Measurements from ENCODE around the gene URI1. TPM values are rescaled to one million over a fixed set of nuclear protein-coding genes. Genes with fewer than 3 reads are reported as not detected.

The URI1 gene
- total RNA-seq, 1 experiment from 2014 or later: 68.9 TPM

- TF ChIP-seq CTCF (IDR thresholded peaks at IDR 0.05; ENCODE audit: unreplicated experiment): no peak
- POLR2A ChIA-PET: interaction anchor here (1.4 kb wide), 1 partner anchor 13 kb away, joined by 3 read pairs; no protein-coding TSS in a partner anchor
- no TSS peak for BruUV-seq (replicated peaks)
- H3K4me3 Mint-ChIP-seq (ENCODE audit: unreplicated experiment): no peak overlapping the region
- no peaks in the 10 kb centered on the region for H3K9me3 Mint-ChIP-seq (ENCODE audit: unreplicated experiment)
- no peaks in the 10 kb centered on the region for H3K27me3 Mint-ChIP-seq (ENCODE audit: insufficient read depth, unreplicated experiment)
- no peak overlapping the region for H3K27ac Mint-ChIP-seq (ENCODE audit: low read depth, unreplicated experiment)
- H3K4me1 Mint-ChIP-seq (ENCODE audit: insufficient read depth, unreplicated experiment): peaks cover 19% of the 10 kb centered on the region
- no peak for DNase-seq (ENCODE audit: unreplicated experiment)
- intact Hi-C loops (cut with micrococcal nuclease): no loop called here
- CTCF ChIA-PET: interaction anchor here (0.6 to 1.1 kb wide), 2 partner anchors 240 to 600 kb away, joined by 4 read pairs; no protein-coding TSS in a partner anchor
- H3K36me3 Mint-ChIP-seq (ENCODE audit: insufficient read depth, unreplicated experiment): no peaks in the 10 kb centered on the region
Observed at GRCh38 chr19:29971648-29972047, 29.6 kb downstream of the URI1 start.

- Mint-ChIP-seq H3K9me3 (ENCODE audit: unreplicated experiment) (no peaks in the 10 kb centered on the region), H3K27me3 (ENCODE audit: insufficient read depth, unreplicated experiment) (no peaks in the 10 kb centered on the region), H3K36me3 (ENCODE audit: insufficient read depth, unreplicated experiment) (no peaks in the 10 kb centered on the region), H3K27ac (ENCODE audit: low read depth, unreplicated experiment) (no peak overlapping the region), H3K4me3 (ENCODE audit: unreplicated experiment) (no peak overlapping the region), H3K4me1 (ENCODE audit: insufficient read depth, unreplicated experiment) (peaks cover 6% of the 10 kb centered on the region)
- no peak for TF ChIP-seq CTCF (IDR thresholded peaks at IDR 0.05; ENCODE audit: unreplicated experiment)
- ChIA-PET POLR2A (no interaction called here), CTCF (no interaction called here)
- intact Hi-C loops (cut with micrococcal nuclease): no loop called here
- no peak for DNase-seq (ENCODE audit: unreplicated experiment)
- BruUV-seq (replicated peaks): no TSS peak
Observed at GRCh38 chr19:29974701-29975100, 32.7 kb downstream of the URI1 start.

- ChIA-PET CTCF (interaction anchor here (0.5 to 0.7 kb wide), 3 partner anchors 121 to 171 kb away, joined by 3 read pairs; no protein-coding TSS in a partner anchor), POLR2A (interaction anchor here (0.7 to 1.5 kb wide), 3 partner anchors 8 to 20 kb away, joined by 3 to 7 read pairs (median 3); no protein-coding TSS in a partner anchor)
- no peak for DNase-seq (ENCODE audit: unreplicated experiment)
- no peak for TF ChIP-seq CTCF (IDR thresholded peaks at IDR 0.05; ENCODE audit: unreplicated experiment)
- H3K4me3 Mint-ChIP-seq (ENCODE audit: unreplicated experiment): no peak overlapping the region
- H3K36me3 Mint-ChIP-seq (ENCODE audit: insufficient read depth, unreplicated experiment): no peaks in the 10 kb centered on the region
- H3K27ac Mint-ChIP-seq (ENCODE audit: low read depth, unreplicated experiment): no peak overlapping the region
- no peaks in the 10 kb centered on the region for H3K9me3 Mint-ChIP-seq (ENCODE audit: unreplicated experiment)
- H3K27me3 Mint-ChIP-seq (ENCODE audit: insufficient read depth, unreplicated experiment): no peaks in the 10 kb centered on the region
- no TSS peak for BruUV-seq (replicated peaks)
- H3K4me1 Mint-ChIP-seq (ENCODE audit: insufficient read depth, unreplicated experiment): peaks cover 6% of the 10 kb centered on the region
- intact Hi-C loops (cut with micrococcal nuclease): no loop called here
Observed at GRCh38 chr19:29976151-29976943, 34.3 kb downstream of the URI1 start.

GRCh38 chr19:29978080-29978479, 36.0 kb downstream of the URI1 start:
- CTCF ChIA-PET: interaction anchor here (0.7 to 1.0 kb wide), 2 partner anchors 10 to 700 kb away, joined by 3 read pairs; no protein-coding TSS in a partner anchor
- no TSS peak for BruUV-seq (replicated peaks)
- TF ChIP-seq CTCF (IDR thresholded peaks at IDR 0.05; ENCODE audit: unreplicated experiment): no peak

More at GRCh38 chr19:29978080-29978479, 36.0 kb downstream of the URI1 start:
- intact Hi-C loops (cut with micrococcal nuclease): no loop called here
- H3K27me3 Mint-ChIP-seq (ENCODE audit: insufficient read depth, unreplicated experiment): no peaks in the 10 kb centered on the region
- H3K36me3 Mint-ChIP-seq (ENCODE audit: insufficient read depth, unreplicated experiment): no peaks in the 10 kb centered on the region
- DNase-seq (ENCODE audit: unreplicated experiment): no peak
- H3K4me1 Mint-ChIP-seq (ENCODE audit: insufficient read depth, unreplicated experiment): peaks cover 6% of the 10 kb centered on the region
- no peak overlapping the region for H3K27ac Mint-ChIP-seq (ENCODE audit: low read depth, unreplicated experiment)
- POLR2A ChIA-PET: interaction anchor here (0.6 to 1.0 kb wide), 4 partner anchors 9 to 40 kb away, joined by 3 to 5 read pairs (median 4); no protein-coding TSS in a partner anchor
- H3K9me3 Mint-ChIP-seq (ENCODE audit: unreplicated experiment): no peaks in the 10 kb centered on the region
- H3K4me3 Mint-ChIP-seq (ENCODE audit: unreplicated experiment): no peak overlapping the region
